Right kidney (tissue), 1 donor: Measurements from ENCODE around the gene ABCG2.
"Not testable (repeated sequence)": the region's sequence is repeated elsewhere in the genome, so short reads cannot be mapped to it uniquely, and the experiment has no call there.

Experiments
- DNase-seq: peaks from one replicate; pipeline ENCODE4 v3.0.0-alpha.2; 2016

Gene ABCG2

DNA sequence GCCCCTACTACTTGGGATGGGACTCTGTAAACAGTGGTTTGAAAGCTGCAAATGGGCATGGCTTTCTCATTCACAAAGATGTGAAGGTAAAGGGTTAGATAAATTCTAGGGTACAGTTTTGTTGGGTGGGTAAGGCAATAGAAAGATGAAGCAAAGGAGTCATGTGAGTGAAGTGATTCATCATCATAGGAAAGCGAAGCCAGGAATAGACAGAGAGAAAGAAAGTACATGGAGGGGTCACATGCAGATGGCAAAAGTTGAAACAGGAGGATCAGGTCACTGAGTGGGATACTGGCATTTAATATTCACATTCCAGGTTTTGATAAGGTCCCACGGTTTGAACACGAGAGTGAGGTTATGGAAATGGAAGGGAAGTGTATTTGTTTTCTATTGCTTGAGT, 8.2 kb upstream of the ABCG2 start:
- DNase-seq, result no peak

DNA sequence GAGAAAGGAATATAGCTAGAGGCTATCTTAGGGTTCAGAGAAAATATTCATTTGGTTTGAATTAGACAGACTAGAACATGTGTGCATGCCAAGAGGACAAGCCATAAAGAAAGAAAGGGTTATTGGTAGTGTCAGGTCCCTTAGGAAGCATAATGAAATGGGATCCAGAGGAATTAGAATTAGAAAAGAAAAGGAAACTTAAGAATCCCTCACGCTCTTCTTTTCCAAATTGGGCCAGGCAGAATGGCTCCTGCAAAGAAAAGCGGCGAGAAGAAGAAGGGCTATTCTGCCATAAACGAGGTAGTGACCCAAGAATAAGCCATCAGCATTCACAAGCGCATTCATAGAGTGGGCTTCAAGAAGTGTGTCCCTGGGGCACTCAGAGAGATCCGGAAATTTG, 4.9 kb upstream of the ABCG2 start:
- DNase-seq, result no peak

DNA sequence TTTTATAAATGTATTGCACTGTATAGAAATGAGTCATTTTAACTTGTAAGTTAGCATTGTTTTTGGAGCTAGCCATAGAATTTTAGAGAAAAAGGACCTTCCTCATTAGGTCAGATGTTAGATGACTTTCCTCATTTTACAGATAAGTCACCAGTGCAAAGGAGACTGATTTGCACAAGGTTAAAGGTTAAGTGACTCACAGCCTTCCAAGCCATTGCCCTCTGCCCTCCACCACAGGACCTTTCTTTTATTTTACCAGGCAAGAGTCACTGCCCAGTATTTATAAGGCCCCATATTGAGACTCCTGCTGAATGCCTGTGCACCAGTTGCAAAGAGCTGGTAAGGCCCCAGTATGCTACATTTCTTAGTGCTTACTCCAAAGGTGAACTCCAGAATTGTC, 4.2 kb upstream of the ABCG2 start:
- no peak for DNase-seq

DNA sequence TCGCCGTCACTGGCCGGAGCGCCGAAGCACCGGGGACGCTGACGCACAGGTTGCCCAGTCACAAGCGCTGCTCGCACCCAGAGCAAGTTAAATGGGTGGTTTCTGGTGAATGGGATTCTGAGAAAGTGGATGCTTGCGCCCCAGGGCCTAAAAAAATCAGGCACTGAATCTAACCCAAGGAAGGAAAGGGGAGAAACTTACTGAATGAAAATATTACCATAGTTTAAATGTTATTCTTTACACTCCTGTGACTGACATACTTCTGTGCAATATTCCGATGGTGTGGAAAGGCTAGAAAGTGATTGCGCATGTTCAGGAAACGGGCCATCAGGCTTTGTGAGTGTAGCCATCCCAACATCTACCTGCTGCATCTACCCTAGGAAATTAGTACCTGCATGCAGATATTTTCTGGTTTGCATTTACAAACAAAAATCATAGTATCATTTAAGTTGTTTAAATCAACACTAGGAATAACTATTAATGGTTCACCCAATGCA, 838 bp upstream of the ABCG2 start:
- no peak for DNase-seq

DNA sequence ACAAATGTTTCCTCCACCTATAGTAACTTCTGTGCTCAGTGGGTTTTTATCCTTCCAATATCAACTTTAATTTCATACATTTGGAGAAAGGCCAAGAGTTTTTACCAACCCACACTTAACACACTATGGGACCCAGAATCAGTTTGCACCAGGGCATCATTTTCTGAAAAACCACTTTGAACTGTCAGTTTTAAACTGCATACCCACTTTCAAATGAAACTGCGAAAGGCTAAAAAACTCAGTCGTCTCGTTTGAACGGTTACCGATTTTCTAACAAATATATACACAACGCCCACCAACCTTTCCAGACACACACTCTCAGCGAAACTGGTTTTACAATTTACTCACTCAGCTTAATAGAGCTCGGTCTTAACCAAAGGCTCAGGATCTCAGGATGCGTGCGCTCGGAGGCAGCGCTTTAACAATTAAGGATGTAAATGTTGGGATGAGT, 376 bp downstream of the ABCG2 start:
- DNase-seq, result no peak

DNA sequence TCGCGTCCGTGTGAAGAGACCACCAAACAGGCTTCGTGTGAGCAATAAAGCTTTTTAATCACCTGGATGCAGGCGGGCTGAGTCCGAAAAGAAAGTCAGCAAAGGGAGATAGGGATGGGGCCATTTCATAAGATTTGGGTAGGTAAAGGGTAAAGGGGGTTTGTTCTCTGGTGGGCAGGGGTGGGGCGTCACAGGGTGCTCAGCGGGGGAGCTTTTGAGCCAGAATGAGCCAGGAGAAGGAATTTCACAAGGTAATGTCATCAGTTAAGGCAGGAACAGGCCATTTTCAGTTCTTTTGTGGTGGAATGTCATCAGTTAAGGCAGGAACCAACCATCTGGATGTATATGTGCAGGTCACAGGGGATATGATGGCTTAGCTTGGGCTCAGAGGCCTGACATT, 6.1 kb downstream of the ABCG2 start:
- DNase-seq, result not testable (repeated sequence)

DNA sequence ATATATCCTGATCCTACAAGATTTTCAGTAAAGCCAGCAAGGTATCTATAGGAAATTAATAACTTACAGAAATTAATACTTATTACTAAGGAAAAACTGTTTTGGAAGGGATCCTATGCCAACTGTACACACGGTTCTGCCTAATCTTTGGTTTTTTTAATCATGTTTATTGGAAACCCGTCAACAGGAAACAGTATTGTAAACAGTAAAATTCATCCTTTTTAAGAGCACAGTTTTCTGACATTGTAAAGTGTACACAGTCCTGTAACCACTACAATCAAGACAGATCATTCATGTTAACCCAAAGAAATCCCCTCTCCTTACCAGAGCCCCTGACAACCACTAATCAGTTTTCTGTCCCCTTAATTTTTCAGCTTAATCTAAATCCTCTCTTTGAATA, 9.9 kb downstream of the ABCG2 start:
- no peak for DNase-seq

DNA sequence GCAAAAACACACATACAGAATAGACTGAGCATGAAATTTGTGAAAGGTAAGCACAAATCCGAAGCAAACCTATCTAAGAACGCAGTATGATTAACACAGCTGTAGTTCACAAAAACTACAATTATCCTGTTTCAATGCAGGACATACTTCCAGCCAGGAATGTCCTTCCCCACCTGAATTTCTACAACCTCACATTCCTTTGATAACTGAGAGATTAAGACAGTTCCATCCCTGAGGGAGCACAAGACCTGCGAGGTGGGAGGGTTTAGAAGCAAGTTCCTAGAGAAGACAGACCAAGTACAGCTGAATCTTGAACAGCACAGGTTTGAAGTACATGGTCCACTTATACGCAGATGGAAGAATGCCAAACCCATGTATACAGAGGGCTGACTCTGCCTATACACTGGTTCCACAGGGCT, 10.6 kb downstream of the ABCG2 start:
- no peak for DNase-seq

DNA sequence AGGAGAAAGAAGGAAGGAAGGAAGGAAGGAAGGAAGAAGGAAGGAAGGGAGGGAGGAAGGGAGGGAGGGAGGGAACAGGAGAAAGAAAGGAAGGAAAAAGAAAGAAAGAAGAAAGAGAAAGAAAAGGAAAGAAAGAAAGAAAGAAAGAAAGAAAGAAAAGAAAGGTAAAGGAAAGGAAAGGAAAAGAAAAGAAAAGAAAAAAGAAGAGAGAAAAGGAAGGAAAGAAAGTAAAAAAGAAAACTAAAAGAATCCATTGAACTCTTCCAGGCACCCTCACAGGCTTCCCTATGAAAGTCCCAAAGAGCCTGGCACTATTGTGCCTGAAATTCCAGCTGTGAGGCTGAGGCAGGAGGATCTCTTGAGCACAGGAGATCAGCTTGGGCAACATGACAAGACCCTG, 11.5 kb downstream of the ABCG2 start:
- no peak for DNase-seq

DNA sequence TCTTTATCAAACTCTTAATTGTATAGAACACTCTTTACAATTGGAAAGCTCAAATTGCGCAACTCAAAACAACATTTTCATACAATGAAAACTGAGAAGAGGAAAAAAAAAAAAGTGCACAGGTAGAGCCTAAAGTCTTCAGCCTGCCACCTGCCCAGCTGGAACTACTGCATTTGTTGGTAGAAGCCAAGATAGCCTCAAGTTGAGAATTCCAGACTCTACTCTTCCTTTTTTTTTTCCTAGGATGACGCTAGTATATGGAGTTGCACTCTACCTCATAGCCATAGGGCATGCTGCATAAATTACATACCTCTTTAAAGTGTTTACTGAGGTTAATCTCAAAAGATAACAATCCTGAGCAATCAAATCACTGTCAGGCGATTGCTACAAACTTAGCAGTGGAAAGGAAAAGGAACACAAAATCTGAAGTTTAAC, 13.6 kb downstream of the ABCG2 start:
- DNase-seq, result no peak

DNA sequence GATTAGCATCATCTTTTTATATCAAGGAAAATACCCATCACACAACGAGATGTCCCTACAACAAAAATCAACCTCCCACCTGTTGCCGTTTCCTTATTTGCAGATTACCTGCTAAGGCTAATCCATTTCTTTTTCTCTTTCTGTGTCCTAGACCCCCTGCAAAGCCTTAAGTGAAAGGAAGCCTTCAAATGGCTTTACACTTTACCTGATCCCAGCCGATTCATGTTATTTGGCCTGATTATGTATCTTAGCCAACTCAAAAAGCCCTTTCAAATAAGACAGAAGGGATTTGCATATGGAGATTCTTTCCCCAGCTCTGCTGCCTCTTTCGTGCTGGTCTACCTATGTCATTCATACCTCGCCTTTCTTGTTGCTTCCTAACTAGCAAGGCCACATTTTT, 14.4 kb downstream of the ABCG2 start:
- DNase-seq, result no peak

DNA sequence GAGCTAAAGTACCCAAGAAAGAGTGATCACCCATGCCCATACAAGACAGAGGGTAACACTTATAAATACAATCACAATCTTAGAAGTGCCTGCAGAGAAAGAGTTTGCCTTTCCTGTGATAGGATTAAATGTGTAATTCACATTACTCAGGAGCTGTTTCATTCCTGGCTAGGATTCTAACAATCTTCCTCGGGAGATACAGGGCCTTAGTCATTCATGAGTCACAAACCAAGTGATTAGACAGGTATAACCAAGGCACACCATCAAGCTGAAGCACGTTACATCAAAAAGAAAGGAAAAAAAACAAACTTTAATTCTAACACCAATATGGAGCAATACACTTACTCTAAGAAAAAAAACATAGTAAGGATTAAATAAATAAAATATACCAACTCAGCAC, 14.9 kb downstream of the ABCG2 start:
- no peak for DNase-seq

DNA sequence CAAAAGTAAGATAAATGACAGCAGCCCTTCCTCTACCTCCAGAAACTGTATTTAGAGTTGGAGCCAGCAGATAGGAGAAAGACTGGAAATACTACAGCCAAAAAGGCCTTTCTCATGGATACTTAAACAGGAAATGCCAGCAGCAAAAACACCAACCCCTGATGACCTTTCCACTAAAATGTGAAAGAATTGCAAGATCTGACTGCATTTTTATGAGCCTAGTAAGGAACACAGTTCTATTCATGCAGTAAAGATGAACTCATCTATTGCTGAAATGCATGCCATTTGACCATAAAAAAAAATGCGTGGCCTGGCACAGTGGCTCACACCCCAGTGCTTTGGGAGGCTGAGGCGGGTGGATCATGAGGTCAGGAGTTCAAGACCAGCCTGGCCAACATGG, 19.9 kb downstream of the ABCG2 start:
- DNase-seq, result no peak

DNA sequence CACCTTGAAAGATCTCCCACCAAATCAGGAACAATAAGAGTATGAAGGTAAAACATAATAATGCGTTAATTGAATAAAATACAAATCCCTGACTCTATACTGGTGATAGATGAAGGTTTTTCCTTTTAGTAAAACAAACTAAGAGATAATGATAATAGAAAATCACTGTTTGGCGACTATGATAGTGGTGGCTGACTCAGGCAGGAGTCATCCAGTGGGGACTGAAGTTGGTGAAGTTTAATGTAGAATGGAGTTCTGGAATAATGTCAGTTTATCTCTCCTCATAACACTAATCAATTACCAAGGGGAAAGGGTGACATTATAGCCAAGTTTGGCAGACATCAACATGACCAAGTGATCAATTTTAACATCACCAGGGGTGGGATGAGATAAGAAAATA, 21.3 kb downstream of the ABCG2 start:
- no peak for DNase-seq

DNA sequence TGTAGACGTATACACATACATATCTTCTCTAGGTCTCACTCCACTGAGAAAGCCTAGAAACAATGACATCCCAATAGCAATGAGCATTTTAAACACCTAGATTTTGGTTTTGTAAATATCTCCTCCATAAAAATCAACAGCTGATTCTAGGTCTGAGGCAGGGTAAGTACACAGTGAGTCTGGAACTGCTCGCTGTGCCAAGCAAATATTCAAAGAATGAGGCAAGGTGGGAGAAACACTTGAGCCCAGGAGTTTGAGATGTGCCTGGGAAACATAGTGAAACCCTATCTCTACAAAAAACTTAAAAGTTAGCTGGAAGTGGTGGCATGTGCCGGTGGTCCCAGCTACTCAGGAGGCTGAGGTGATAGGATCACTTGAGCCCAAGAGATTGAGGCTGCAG, 22.2 kb downstream of the ABCG2 start:
- no peak for DNase-seq

DNA sequence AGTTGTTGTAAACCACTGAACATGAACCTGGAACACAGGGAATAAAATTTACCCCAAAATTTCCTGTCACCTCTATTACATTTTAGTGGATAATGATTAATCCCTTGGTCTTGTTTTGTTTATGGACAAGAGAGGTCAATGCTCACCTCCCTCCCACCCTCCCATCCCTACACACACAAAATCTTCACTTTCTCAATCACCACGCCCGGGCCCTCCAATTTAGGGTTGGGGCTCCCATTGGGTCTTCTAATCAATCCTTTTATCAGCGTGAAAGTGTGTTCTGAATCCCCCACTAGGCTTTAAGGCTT, 23.1 kb downstream of the ABCG2 start:
- no peak for DNase-seq

DNA sequence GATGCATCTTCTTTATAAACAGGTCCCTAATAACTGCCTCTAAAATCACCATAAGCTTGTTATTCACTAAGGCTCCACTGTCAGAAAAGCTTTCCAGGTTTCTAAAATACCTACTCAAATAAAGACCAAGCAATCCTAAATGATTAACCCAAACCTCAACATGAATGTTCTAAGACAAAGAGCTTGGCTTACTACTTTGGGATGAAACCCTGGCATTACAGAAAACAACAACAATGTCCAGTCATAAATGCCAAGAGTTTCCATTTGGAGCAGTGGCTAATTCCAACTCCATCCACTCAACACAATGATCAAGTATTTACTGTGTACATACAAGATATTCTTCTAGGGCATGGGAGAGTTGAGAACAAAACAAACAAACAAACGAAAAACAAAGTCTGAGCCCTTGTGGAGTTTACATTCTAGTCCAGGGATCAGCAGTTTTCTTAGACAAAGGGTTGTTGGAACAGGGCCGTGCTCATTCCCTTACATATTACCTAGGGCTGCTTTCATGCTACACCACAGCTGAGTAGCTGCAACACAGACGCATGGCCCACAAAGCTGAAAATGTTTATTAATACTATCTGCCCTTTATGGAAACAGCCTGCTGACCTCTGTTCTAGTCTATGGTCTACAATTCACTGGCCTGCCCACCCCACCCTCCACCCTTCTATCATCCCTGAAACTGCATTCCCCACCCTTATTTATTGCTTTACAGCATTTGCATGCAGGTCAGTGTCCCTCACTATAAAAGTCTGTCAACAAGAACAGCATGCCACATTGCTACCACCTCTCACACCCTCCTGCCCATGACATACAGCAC, 23.7 kb downstream of the ABCG2 start:
- no peak for DNase-seq

DNA sequence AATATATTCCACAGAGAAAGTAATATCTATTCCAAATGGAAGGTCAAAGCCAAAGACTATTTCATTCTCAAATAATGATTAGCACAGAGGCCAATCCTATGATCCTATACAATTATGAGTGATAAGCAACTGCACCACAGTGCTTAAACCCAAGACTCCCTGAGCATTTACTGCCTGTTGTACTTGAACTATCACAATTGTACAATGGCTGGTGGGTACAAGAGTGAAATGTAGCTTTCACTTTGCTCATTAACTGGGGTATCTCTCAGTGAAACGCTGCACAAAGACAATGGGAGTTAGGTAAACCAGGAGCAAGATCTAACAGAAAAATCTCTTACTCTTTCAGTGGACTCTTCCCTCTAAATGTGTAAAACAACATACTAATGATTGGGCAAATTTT, 24.3 kb downstream of the ABCG2 start:
- no peak for DNase-seq

DNA sequence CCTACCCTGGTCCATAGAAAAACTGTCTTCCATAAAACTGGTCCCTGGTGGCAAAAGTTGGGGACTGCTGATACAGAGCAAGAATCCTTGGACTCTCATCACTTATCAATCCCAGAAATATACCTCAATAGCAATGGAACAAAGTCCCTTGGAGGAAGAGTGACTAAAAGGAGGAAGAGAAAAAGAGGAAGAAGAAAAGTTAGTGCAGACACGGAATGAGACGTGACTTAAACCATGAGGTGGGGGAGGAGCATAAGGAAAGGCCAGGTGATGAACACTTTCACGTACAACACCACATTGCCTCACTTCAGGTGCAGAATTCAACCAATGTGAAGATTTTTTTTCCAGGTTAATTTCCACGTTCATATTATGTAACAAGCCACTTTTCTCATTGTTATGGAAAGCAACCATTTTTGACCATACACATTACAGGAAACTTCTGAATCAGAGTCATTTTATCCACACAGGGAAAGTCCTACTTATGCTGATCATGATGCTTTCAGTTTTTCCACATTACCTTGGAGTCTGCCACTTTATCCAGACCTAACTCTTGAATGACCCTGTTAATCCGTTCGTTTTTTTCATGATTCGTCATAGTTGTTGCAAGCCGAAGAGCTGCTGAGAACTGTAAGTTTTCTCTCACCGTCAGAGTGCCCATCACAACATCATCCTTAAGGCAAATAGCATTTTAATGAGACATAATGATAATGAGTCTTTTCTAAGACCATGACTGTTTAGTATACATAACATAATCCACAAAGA, 27.7 kb downstream of the ABCG2 start:
- no peak for DNase-seq

DNA sequence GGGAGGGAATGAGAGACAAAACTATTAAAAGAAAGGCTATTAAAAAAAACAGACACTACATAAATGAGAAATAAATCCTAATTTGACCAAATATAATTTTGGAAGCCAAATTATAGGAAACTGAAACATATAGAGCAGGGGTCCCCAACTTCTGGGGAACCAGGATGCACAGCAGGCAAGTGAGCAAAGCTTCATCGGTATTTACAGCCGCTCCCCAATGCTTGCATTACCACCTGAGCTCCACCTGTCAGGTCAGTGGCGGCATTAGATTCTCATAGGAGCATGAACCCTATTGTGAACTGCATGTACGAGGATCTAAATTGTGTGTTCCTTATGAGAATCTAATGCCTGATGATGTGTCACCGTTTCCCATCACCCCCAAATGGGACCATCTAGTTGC, 28.4 kb downstream of the ABCG2 start:
- no peak for DNase-seq

DNA sequence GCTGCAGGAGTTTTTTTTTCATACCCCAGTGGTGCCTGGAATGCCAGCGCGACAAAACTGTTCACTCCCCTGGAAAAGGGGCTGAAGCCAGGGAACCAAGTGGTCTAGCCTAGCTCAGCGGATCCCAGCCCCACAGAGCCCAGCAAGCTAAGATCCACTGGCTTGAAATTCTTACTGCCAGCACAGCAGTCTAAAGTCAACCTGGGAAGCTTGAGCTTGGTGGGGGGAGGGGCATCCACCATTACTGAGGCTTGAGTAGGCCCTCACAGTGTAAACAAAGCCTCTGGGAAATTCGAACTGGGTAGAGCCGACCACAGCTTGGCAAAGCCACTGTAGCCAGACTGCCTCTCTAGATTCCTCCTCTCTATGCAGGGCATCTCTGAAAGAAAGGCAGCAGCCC, 36.2 kb downstream of the ABCG2 start:
- not testable (repeated sequence) for DNase-seq

DNA sequence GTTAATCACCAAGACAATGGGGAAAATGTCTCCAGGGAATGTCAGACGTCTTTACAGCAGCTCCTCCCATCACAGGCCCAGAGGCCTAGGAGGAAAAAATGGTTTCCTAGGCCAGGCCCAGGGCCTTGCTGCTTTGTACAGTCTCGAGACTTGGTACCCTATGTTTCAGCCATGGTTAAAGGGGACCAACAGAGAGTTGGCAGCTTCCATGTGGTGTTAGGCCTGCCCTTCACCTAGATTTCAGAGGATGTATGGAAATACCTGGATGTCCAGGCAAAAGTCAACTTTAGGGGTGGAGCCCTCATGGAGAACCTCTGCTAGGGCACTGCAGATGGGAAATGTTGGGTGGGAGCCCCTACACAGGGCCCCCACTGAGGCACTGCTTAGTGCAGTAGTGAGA, 38.5 kb downstream of the ABCG2 start:
- no peak for DNase-seq

DNA sequence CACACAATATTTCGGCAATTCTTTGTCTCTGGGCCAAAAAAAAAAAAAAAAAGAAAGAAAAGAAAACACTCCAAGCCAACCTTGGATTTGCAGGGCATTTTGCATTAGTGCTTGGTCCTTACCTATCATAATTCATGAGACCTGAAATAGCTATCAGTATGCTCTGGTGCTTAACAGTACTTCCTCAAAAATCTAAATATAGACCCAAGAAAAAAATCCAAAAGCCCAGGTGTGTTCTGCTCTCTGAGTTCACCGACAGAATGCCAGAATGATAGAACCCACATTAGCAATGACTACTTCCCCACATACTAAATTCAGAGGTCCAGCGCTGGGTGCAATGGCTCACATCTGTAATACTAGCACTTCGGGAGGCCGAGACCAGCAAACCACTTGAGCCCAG, 42.9 kb downstream of the ABCG2 start:
- no peak for DNase-seq

DNA sequence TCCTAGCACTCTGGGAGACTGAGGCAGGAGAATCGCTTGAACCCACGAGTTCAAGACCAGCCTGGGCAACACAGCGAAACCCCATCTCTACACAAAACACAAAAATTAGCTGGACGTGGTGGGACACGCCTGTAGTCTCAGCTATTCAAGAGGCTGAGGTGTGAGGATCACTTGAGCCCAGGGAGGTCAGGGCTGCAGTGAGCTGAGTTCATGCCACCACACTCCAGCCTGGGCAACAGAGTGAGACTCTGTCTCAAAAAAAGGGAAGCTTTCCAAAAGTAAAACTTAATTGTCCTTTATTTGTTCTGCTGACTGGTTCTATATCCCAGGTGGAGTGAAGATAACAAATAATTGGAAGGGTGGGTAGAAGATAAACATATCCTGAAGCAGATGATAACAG, 45.6 kb downstream of the ABCG2 start:
- DNase-seq, result no peak
